HEK293T (cell line): ENCODE data around the gene TSPYL4.

ENCODE experiments used
- BHLHE40 ChIP-seq: fragments of 450-650 bp; IDR thresholded peaks from 2 replicates; pipeline ENCODE4 v1.6.1; 2016; ENCODE audit warnings: mild to moderate bottlenecking, moderate library complexity, borderline replicate concordance
- FOXM1 ChIP-seq: fragments of 450-650 bp; IDR thresholded peaks from 2 replicates; pipeline ENCODE4 v1.6.1; 2017; ENCODE audit warnings: mild to moderate bottlenecking, borderline replicate concordance
- NFRKB ChIP-seq: fragments of 450-650 bp; IDR thresholded peaks from 2 replicates; pipeline ENCODE4 v1.6.1; 2016; ENCODE audit warnings: mild to moderate bottlenecking, moderate library complexity

DNA sequence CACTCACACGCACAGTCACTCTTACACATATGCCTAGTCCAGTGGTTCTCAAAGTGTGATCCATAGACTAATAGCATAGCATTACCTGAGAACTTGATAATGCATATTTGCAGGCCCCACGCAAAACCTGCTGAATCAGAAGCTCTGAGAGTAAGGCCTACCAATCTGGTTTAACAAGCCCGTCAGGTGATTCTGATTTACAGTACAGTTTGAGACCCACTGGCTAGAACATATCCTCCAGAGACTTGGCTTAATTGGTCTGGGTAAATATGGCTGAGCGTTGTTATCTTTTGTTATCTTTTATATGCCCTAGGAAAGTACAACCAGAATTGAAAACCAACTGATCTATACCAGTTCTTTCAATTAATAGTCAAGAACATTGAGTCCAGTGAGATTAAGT, 9.6 kb downstream of the TSPYL4 start:
- no peak for TF ChIP-seq BHLHE40
- no peak for TF ChIP-seq FOXM1
- no peak for TF ChIP-seq NFRKB
